SK-N-SH (cell line): ENCODE measurements around the gene CCT6A.
"Not testable (repeated sequence)": the region's sequence is repeated elsewhere in the genome, so short reads cannot be mapped to it uniquely, and the experiment has no call there.

Source experiments
- CTCF ChIP-seq: fragments of 200-600 bp; sonication (generic); IDR thresholded peaks from 2 replicates; pipeline ENCODE4 v1.6.1; 2017; ENCODE audit warnings: antibody characterized with exemption, mild to moderate bottlenecking, moderate library complexity
- EP300 ChIP-seq, 2 experiments: IDR thresholded peaks; 2 replicates each; pipeline versions ENCODE4 v1.4.0 to v1.6.1; 2012; ENCODE audit warnings: borderline replicate concordance in 1 of 2, low read depth in 1 of 2, low read length in 1 of 2
- EZH2phosphoT487 ChIP-seq: fragments of 200-600 bp; sonication (generic); IDR thresholded peaks from 2 replicates; pipeline ENCODE4 v1.6.1; 2017; ENCODE audit warnings: low read depth, mixed run types, mild to moderate bottlenecking, antibody characterized with exemption, moderate library complexity, borderline replicate concordance
- MAX ChIP-seq: IDR thresholded peaks from 2 replicates; pipeline ENCODE4 v1.4.0; 2012; ENCODE audit warnings: low read depth
- POLR2AphosphoS5 ChIP-seq: IDR thresholded peaks from 2 replicates; pipeline ENCODE4 v1.6.1; 2012; ENCODE audit warnings: low read depth, low read length
- REST ChIP-seq: IDR thresholded peaks from 2 replicates; pipeline ENCODE4 v1.6.1; 2012; ENCODE audit warnings: mild to moderate bottlenecking, low read depth, low read length, moderate library complexity
- YY1 ChIP-seq: IDR thresholded peaks from 2 replicates; pipeline ENCODE4 v1.4.0; 2012; ENCODE audit warnings: low read depth, mild to moderate bottlenecking

- not testable (repeated sequence) for TF ChIP-seq CTCF; REST; MAX; EP300 (IDR thresholded peaks at IDR 0.05; ENCODE audit: borderline replicate concordance in 1 of 2, low read depth in 1 of 2, low read length in 1 of 2); EZH2phosphoT487; YY1; POLR2AphosphoS5
Observed at GRCh38 chr7:56092388-56092787, 40.8 kb downstream of the CCT6A start.
